ENCODE results near the gene KDM1A. TPM values are rescaled to one million over a fixed set of nuclear protein-coding genes. Genes with fewer than 3 reads are reported as not detected.

Gene KDM1A
- total and polyA plus RNA-seq, 10 of the 15 experiments (the other 5 are each of a cell fraction or from before 2014, with no cell fraction given), result 39.2 to 118 (median 98.9) TPM

GRCh38 chr1:23079025-23079424, 59.8 kb downstream of the KDM1A start (continued):
- TF ChIP-seq ZNF207 (IDR thresholded peaks at IDR 0.05; ENCODE audit: borderline replicate concordance), result no peak

- H3K27ac ChIP-seq (ENCODE audit: control insufficient read depth, insufficient read depth), result no peak overlapping the region
- ChIA-PET SMC1A (ENCODE audit: uncharacterized antibody, unreplicated experiment) (interaction anchor here (0.9 to 4.9 kb wide), 5 partner anchors 10 to 103 kb away, joined by 3 to 27 read pairs (median 4); no protein-coding TSS in a partner anchor), POLR2A (no interaction called here), CTCF (interaction anchor here (1.2 to 2.9 kb wide), 4 partner anchors 12 to 104 kb away, joined by 3 to 28 read pairs (median 6); no protein-coding TSS in a partner anchor), RAD21 (ENCODE audit: unreplicated experiment) (interaction anchor here (1.0 to 1.5 kb wide), 2 partner anchors 103 kb away, joined by 4 to 5 read pairs; no protein-coding TSS in a partner anchor)
- FAIRE-seq (no peak), ATAC-seq (no peak), DNase-seq (ENCODE audit: low read depth, low spot score) (no peak)
- no peak overlapping the region for H3K4me2 ChIP-seq (ENCODE audit: control insufficient read depth, insufficient read depth)
- BruUV-seq (replicated peaks), result no TSS peak
- H4K20me1 ChIP-seq (ENCODE audit: control insufficient read depth, insufficient read depth), result no peaks in the 10 kb centered on the region
- no peak overlapping the region for H3K9ac ChIP-seq (ENCODE audit: control insufficient read depth, insufficient read depth, low read length)
- no peaks in the 10 kb centered on the region for H3K79me2 ChIP-seq (ENCODE audit: control insufficient read depth, insufficient read depth, low read length)
- no peaks in the 10 kb centered on the region for H3K27me3 ChIP-seq (replicated peaks in 1 of 2; ENCODE audit: control insufficient read depth in 2 of 2, insufficient read depth in 2 of 2, low read length in 1 of 2)
- 98% methylated on average over 3 of the region's 3 CpGs for WGBS (ENCODE audit: insufficient coverage, insufficient replicate concordance, low lambda C conversion rate, missing lambda C conversion rate)
- no peaks in the 10 kb centered on the region for H3K4me1 ChIP-seq (ENCODE audit: control insufficient read depth, insufficient read depth, low read length)
- intact Hi-C loops (cut with micrococcal nuclease; ENCODE audit: unreplicated experiment) (no loop called here), in situ Hi-C loops (cut with MboI) (no loop called here)
- TF ChIP-seq BCL3 (IDR thresholded peaks at IDR 0.05; ENCODE audit: borderline replicate concordance, insufficient read depth, low read depth, low read length, poor library complexity, severe bottlenecking) (no peak), SREBF2 (IDR thresholded peaks at IDR 0.05; ENCODE audit: low read length) (no peak), GABPA (IDR thresholded peaks at IDR 0.05; ENCODE audit: low read depth) (no peak), IKZF1 (conservative IDR thresholded peaks at IDR 0.05) (no peak), FOXK2 (IDR thresholded peaks at IDR 0.05) (no peak)
- no peak overlapping the region for H3K4me3 ChIP-seq
- no peaks in the 10 kb centered on the region for H3K9me3 ChIP-seq (replicated peaks; ENCODE audit: control insufficient read depth, insufficient read depth, low read length)
- H3K36me3 ChIP-seq (ENCODE audit: control insufficient read depth in 2 of 2, insufficient read depth in 2 of 2, low read length in 1 of 2), result peaks cover 17 to 63% of the 10 kb centered on the region in 2 experiments
- H2AFZ ChIP-seq (ENCODE audit: control insufficient read depth, low read depth, low read length), result no peak overlapping the region
Measured at GRCh38 chr1:23080885-23081284, 61.6 kb downstream of the KDM1A start.

Data from GM12878 (cell line).